ENCODE data around the gene GNL3L.
"Not testable (repeated sequence)": the region's sequence is repeated elsewhere in the genome, so short reads cannot be mapped to it uniquely, and the experiment has no call there.

Gene GNL3L

GRCh38 chrX:54560411-54560810, 30.4 kb downstream of the GNL3L start:
- TF ChIP-seq CTCF (IDR thresholded peaks at IDR 0.05; ENCODE audit: low read depth, low read length, missing control alignments) = no peak
- DNase-seq (ENCODE audit: low read depth) = no peak

GRCh38 chrX:54561622-54562021, 31.6 kb downstream of the GNL3L start:
- DNase-seq (ENCODE audit: low read depth) = no peak
- no peak for TF ChIP-seq CTCF (IDR thresholded peaks at IDR 0.05; ENCODE audit: low read depth, low read length, missing control alignments)
- H3K4me3 ChIP-seq (ENCODE audit: low read depth, low read length) = no peak overlapping the region

More at GRCh38 chrX:54560411-54560810, 30.4 kb downstream of the GNL3L start:
- H3K4me3 ChIP-seq (ENCODE audit: low read depth, low read length) = no peak overlapping the region

- no peak overlapping the region for H3K4me3 ChIP-seq (ENCODE audit: low read depth, low read length)
- DNase-seq (ENCODE audit: low read depth) = no peak
Observed at GRCh38 chrX:54564936-54565335, 34.9 kb downstream of the GNL3L start.

GRCh38 chrX:54570332-54570731, 40.3 kb downstream of the GNL3L start:
- no peak for TF ChIP-seq CTCF (IDR thresholded peaks at IDR 0.05; ENCODE audit: low read depth, low read length, missing control alignments)
- no peak for DNase-seq (ENCODE audit: low read depth)
- H3K4me3 ChIP-seq (ENCODE audit: low read depth, low read length) = no peak overlapping the region

More at GRCh38 chrX:54564936-54565335, 34.9 kb downstream of the GNL3L start:
- TF ChIP-seq CTCF (IDR thresholded peaks at IDR 0.05; ENCODE audit: low read depth, low read length, missing control alignments) = no peak

- H3K4me3 ChIP-seq (ENCODE audit: low read depth, low read length); DNase-seq (ENCODE audit: low read depth): not testable (repeated sequence)
Observed at GRCh38 chrX:54572641-54573040, 42.6 kb downstream of the GNL3L start.

GRCh38 chrX:54597728-54598127, 67.7 kb downstream of the GNL3L start:
- TF ChIP-seq CTCF (IDR thresholded peaks at IDR 0.05; ENCODE audit: low read depth, low read length, missing control alignments) = no peak
- DNase-seq (ENCODE audit: low read depth) = no peak
- H3K4me3 ChIP-seq (ENCODE audit: low read depth, low read length) = no peak overlapping the region

GRCh38 chrX:54602563-54602962, 72.5 kb downstream of the GNL3L start:
- no peak for DNase-seq (ENCODE audit: low read depth)
- TF ChIP-seq CTCF (IDR thresholded peaks at IDR 0.05; ENCODE audit: low read depth, low read length, missing control alignments) = no peak
- H3K4me3 ChIP-seq (ENCODE audit: low read depth, low read length) = no peak overlapping the region
